Renal cortex interstitium (tissue), 15 donors: ENCODE measurements around the gene NAPEPLD. TPM values are rescaled to one million over a fixed set of nuclear protein-coding genes. Genes with fewer than 3 reads are reported as not detected.
"Not testable (repeated sequence)": the region's sequence is repeated elsewhere in the genome, so short reads cannot be mapped to it uniquely, and the experiment has no call there.

Experiments
- DNase-seq, 11 donors: peaks; one replicate each; pipeline ENCODE4 v3.0.0-alpha.2; 2013; ENCODE audit warnings: low read depth in 9 of 11, low spot score in 4 of 11; ENCODE audit errors: extremely low read depth in 1 of 11
- long read RNA-seq, 16 experiments: transcript quantifications; one replicate each; lab custom pipeline, GENCODE V29; 2026
- polyA plus RNA-seq, 3 donors: library from polyadenylated mRNA; unstranded; fragments of 120-200 nt; gene quantifications; one replicate each; pipeline ENCODE4 v1.2.1, GENCODE V29; 2013; ENCODE audit not compliant: insufficient read length in 3 of 3

NAPEPLD gene
- polyA plus RNA-seq: 10 to 100 TPM; 31.7 to 44.2 (median 41.0) TPM
- long read RNA-seq, donor 1, full-length matches to known transcripts: 4 of 4 reads
- long read RNA-seq, donor 1, partial matches to known transcripts: 0 of 4 reads
- long read RNA-seq, donor 1, other reads (novel, unspliced or antisense): 0 of 4 reads
- long read RNA-seq, donor 2, full-length matches to known transcripts: 5 of 5 reads
- long read RNA-seq, donor 2, partial matches to known transcripts: 0 of 5 reads
- long read RNA-seq, donor 2, other reads (novel, unspliced or antisense): 0 of 5 reads
- long read RNA-seq, donor 3, partial matches to known transcripts: 0 of 7 reads
- long read RNA-seq, donor 3, other reads (novel, unspliced or antisense): 0 of 7 reads
- long read RNA-seq, donor 4, partial matches to known transcripts: 0 of 3 reads
- long read RNA-seq, donor 4, other reads (novel, unspliced or antisense): 0 of 3 reads
- long read RNA-seq, donor 5: 0 reads
- long read RNA-seq, donor 6, full-length matches to known transcripts: 13 of 13 reads
- long read RNA-seq, donor 6, partial matches to known transcripts: 0 of 13 reads
- long read RNA-seq, donor 6, other reads (novel, unspliced or antisense): 0 of 13 reads
- long read RNA-seq, donor 7, transcript NAPEPLD-209 (5 exons, 2,380 nt): major isoform, 5 of 8 reads
- long read RNA-seq, donor 7, partial matches to known transcripts: 0 of 8 reads
- long read RNA-seq, donor 7, other reads (novel, unspliced or antisense): 0 of 8 reads
- long read RNA-seq, donor 8: 0 reads
- long read RNA-seq, donor 9, full-length matches to known transcripts: 1 of 1 reads
- long read RNA-seq, donor 9, partial matches to known transcripts: 0 of 1 reads
- long read RNA-seq, donor 9, other reads (novel, unspliced or antisense): 0 of 1 reads
- long read RNA-seq, donor 10, partial matches to known transcripts: 22 of 25 reads
- long read RNA-seq, donor 10, other reads (novel, unspliced or antisense): 0 of 25 reads
- long read RNA-seq, donor 11, partial matches to known transcripts: 0 of 2 reads
- long read RNA-seq, donor 11, other reads (novel, unspliced or antisense): 0 of 2 reads
- long read RNA-seq, donor 12, full-length matches to known transcripts: 3 of 3 reads
- long read RNA-seq, donor 12, partial matches to known transcripts: 0 of 3 reads
- long read RNA-seq, donor 12, other reads (novel, unspliced or antisense): 0 of 3 reads
- long read RNA-seq, donor 13: 0 reads
- long read RNA-seq, donor 14, partial matches to known transcripts: 0 of 2 reads
- long read RNA-seq, donor 14, other reads (novel, unspliced or antisense): 0 of 2 reads
- long read RNA-seq, donor 15, full-length matches to known transcripts: 2 of 2 reads
- long read RNA-seq, donor 15, partial matches to known transcripts: 0 of 2 reads
- long read RNA-seq, donor 15, other reads (novel, unspliced or antisense): 0 of 2 reads
- long read RNA-seq, donor 16, full-length matches to known transcripts: 12 of 34 reads
- long read RNA-seq, donor 16, partial matches to known transcripts: 22 of 34 reads
- long read RNA-seq, donor 16, other reads (novel, unspliced or antisense): 0 of 34 reads

GRCh38 chr7:103148994-103149807 lies at the start of gene NAPEPLD:
Gene NAPEPLD (minus strand): TSS chr7:103149099. CDS start chr7:103128776, 20,323 bp downstream.
- peak; percentile 69 to 88 (median 84) for DNase-seq

- not testable (repeated sequence) for DNase-seq
These were observed 49.2 kb upstream of the NAPEPLD start for GRCh38 chr7:103198079-103198478.

- DNase-seq: peak in 7 of 11 donors; percentile 0 to 22 (median 2)
These were observed 46.5 kb upstream of the NAPEPLD start for GRCh38 chr7:103195364-103195763.

GRCh38 chr7:103172415-103173146 lies 23.7 kb upstream of the NAPEPLD start:
- DNase-seq: not testable (repeated sequence)

- not testable (repeated sequence) for DNase-seq
These were observed 23.0 kb upstream of the NAPEPLD start for GRCh38 chr7:103171695-103172414.

GRCh38 chr7:103166921-103167544 lies 18.1 kb upstream of the NAPEPLD start:
- not testable (repeated sequence) for DNase-seq

GRCh38 chr7:103163087-103163825 lies 14.4 kb upstream of the NAPEPLD start:
- not testable (repeated sequence) for DNase-seq

GRCh38 chr7:103162641-103163040 lies 13.7 kb upstream of the NAPEPLD start:
- not testable (repeated sequence) for DNase-seq

GRCh38 chr7:103161998-103162616 lies 13.2 kb upstream of the NAPEPLD start:
- DNase-seq: not testable (repeated sequence)

GRCh38 chr7:103159072-103159471 lies 10.2 kb upstream of the NAPEPLD start:
- not testable (repeated sequence) for DNase-seq

- DNase-seq: not testable (repeated sequence)
These were observed 6.6 kb upstream of the NAPEPLD start for GRCh38 chr7:103155331-103156024.

GRCh38 chr7:103154042-103154441 lies 5.1 kb upstream of the NAPEPLD start:
- DNase-seq: no peak

- DNase-seq: not testable (repeated sequence)
These were observed 4.1 kb upstream of the NAPEPLD start for GRCh38 chr7:103152744-103153617.
